ENCODE results near the gene DNASE1L3. TPM values are rescaled to one million over a fixed set of nuclear protein-coding genes. Genes with fewer than 3 reads are reported as not detected.

Gene DNASE1L3
- total and polyA plus RNA-seq, 2 of the 13 experiments (the other 11 are each of a cell fraction or from before 2014, with no cell fraction given) = 0.86 to 1.7 TPM

DNA sequence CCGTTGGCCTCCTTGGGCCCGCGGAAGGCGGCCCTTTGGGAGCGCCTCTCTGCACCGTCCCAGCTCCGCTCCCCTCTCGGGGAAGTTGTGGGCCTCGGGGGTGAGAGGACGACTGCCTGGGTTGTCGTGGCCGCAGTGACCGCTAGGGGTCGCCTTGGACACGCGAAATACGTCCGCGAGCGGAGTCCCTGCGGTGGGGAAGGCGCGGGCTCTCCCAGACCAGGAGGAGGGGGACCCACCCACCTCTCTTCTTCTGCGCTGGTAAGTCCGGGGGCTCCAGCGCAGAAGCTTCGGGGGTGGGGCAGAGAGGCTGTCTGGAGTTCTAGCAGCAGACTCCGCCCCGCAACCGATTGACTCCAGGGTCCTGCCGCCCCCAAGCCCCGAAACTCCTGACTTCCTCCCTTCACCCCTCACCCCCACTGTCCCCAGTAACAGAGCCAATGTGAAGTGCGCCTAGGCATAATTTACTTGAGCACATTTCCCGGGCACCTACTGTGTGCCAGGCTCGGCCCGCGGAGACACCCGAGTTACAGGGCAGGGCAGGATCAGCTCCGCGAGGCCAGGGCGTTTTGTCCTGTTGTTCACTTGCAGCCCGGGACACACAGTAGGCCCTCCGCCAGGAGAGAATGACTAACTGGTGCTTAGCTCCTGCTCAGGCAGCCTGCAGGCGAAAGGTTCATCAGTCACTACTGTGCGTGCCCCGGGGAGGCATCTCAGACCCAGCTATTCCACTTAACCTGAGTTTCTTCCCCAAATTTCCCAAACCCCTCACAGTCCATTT lies 32.8 kb downstream of the DNASE1L3 start:
- no peaks in the 10 kb centered on the region for H3K79me2 ChIP-seq (ENCODE audit: insufficient read depth, low read length)
- CTCF ChIA-PET (ENCODE audit: low intra/inter-chr PET ratio, low total read pairs) = interaction anchor here (0.7 to 1.3 kb wide), 4 partner anchors 9 to 237 kb away, joined by 3 to 5 read pairs (median 4); no protein-coding TSS in a partner anchor
- H3K9ac ChIP-seq (ENCODE audit: insufficient read depth, low read depth, low read length) = peak overlapping the region; percentile 55
- peak overlapping the region; percentile 77 for H3K4me2 ChIP-seq (ENCODE audit: low read depth, low read length)
- 68% methylated on average over 9 of the region's 46 CpGs for WGBS (ENCODE audit: low lambda C conversion rate)
- DNase-seq (ENCODE audit: low spot score) (peak; percentile 67), FAIRE-seq (no peak), ATAC-seq (peak; percentile 44)
- in situ Hi-C loops (cut with HindIII; ENCODE audit: extremely low pct_ligation_motif_present, low pct_unique_long_range_greater_than_20kb) (no loop called here), intact Hi-C loops (cut with micrococcal nuclease; ENCODE audit: unreplicated experiment) (no loop called here)
- no peaks in the 10 kb centered on the region for H4K20me1 ChIP-seq (ENCODE audit: insufficient read depth, low read length)
- peak overlapping the region in 1 of 3 experiments; percentile 57; a peak in 3 of 6 replicates for H3K4me3 ChIP-seq (replicated peaks in 1 of 3; ENCODE audit: insufficient read depth in 1 of 3, low read depth in 2 of 3, low read length in 3 of 3)
- no peaks in the 10 kb centered on the region for H3K36me3 ChIP-seq (replicated peaks in 1 of 2; ENCODE audit: control insufficient read depth in 1 of 2, insufficient read depth in 2 of 2, low read length in 2 of 2)
- POLR2A ChIA-PET = interaction anchor here (0.7 to 1.7 kb wide), 3 partner anchors 11 to 129 kb away, joined by 3 to 11 read pairs (median 3); partner anchors contain the start of genes HTD2 and RPP14
- BruUV-seq (replicated peaks) = no TSS peak
- H3K9me3 ChIP-seq (ENCODE audit: low read length) = no peaks in the 10 kb centered on the region
- H3K27me3 ChIP-seq (ENCODE audit: control insufficient read depth in 1 of 2, insufficient read depth in 2 of 2, low read length in 2 of 2) = peaks cover 0 to 16% of the 10 kb centered on the region in 2 experiments; a peak in 2 of 5 replicates
- H2AFZ ChIP-seq (ENCODE audit: low read length) = no peak overlapping the region
- peak overlapping the region; percentile 32 for H3K27ac ChIP-seq (ENCODE audit: extremely low read length, insufficient read depth, low read length)
- peaks cover 100% of the 10 kb centered on the region for H3K4me1 ChIP-seq (ENCODE audit: insufficient read depth, low read length)
- TF ChIP-seq, protein P1, sequence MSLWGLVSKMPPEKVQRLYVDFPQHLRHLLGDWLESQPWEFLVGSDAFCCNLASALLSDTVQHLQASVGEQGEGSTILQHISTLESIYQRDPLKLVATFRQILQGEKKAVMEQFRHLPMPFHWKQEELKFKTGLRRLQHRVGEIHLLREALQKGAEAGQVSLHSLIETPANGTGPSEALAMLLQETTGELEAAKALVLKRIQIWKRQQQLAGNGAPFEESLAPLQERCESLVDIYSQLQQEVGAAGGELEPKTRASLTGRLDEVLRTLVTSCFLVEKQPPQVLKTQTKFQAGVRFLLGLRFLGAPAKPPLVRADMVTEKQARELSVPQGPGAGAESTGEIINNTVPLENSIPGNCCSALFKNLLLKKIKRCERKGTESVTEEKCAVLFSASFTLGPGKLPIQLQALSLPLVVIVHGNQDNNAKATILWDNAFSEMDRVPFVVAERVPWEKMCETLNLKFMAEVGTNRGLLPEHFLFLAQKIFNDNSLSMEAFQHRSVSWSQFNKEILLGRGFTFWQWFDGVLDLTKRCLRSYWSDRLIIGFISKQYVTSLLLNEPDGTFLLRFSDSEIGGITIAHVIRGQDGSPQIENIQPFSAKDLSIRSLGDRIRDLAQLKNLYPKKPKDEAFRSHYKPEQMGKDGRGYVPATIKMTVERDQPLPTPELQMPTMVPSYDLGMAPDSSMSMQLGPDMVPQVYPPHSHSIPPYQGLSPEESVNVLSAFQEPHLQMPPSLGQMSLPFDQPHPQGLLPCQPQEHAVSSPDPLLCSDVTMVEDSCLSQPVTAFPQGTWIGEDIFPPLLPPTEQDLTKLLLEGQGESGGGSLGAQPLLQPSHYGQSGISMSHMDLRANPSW (CRISPR knock-in tag; IDR thresholded peaks at IDR 0.05; ENCODE audit: borderline replicate concordance) = 0 out of 2 replicates have a peak, but pooled peaks have one; percentile 37
- no peak for TF ChIP-seq EEA1 (CRISPR knock-in tag; IDR thresholded peaks at IDR 0.05; ENCODE audit: borderline replicate concordance)
- TF ChIP-seq ZNF772 (CRISPR knock-in tag; IDR thresholded peaks at IDR 0.05) = 0 out of 2 replicates have a peak, but pooled peaks have one; percentile 46
- TF ChIP-seq RARA (CRISPR knock-in tag; IDR thresholded peaks at IDR 0.05) = 0 out of 2 replicates have a peak, but pooled peaks have one; percentile 19
- TF ChIP-seq ZNF451 (CRISPR knock-in tag; IDR thresholded peaks at IDR 0.05) = peak; percentile 21; the same call in 1 of the 2 replicates
- peak; percentile 19 for TF ChIP-seq HNRNPK (IDR thresholded peaks at IDR 0.05; ENCODE audit: low read depth, low read length, poor library complexity, severe bottlenecking)
- TF ChIP-seq, protein P2, sequence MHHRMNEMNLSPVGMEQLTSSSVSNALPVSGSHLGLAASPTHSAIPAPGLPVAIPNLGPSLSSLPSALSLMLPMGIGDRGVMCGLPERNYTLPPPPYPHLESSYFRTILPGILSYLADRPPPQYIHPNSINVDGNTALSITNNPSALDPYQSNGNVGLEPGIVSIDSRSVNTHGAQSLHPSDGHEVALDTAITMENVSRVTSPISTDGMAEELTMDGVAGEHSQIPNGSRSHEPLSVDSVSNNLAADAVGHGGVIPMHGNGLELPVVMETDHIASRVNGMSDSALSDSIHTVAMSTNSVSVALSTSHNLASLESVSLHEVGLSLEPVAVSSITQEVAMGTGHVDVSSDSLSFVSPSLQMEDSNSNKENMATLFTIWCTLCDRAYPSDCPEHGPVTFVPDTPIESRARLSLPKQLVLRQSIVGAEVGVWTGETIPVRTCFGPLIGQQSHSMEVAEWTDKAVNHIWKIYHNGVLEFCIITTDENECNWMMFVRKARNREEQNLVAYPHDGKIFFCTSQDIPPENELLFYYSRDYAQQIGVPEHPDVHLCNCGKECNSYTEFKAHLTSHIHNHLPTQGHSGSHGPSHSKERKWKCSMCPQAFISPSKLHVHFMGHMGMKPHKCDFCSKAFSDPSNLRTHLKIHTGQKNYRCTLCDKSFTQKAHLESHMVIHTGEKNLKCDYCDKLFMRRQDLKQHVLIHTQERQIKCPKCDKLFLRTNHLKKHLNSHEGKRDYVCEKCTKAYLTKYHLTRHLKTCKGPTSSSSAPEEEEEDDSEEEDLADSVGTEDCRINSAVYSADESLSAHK (CRISPR knock-in tag; IDR thresholded peaks at IDR 0.05; ENCODE audit: borderline replicate concordance) = no peak
- 0 out of 2 replicates have a peak, but pooled peaks have one; percentile 36 for TF ChIP-seq KDM3A (CRISPR knock-in tag; IDR thresholded peaks at IDR 0.05; ENCODE audit: low read depth)
- no peak for TF ChIP-seq CHD2 (IDR thresholded peaks at IDR 0.05; ENCODE audit: low read depth, low read length)
- peak; percentile 58 for TF ChIP-seq HDAC2 (CRISPR knock-in tag; IDR thresholded peaks at IDR 0.05)
- TF ChIP-seq, protein P3, sequence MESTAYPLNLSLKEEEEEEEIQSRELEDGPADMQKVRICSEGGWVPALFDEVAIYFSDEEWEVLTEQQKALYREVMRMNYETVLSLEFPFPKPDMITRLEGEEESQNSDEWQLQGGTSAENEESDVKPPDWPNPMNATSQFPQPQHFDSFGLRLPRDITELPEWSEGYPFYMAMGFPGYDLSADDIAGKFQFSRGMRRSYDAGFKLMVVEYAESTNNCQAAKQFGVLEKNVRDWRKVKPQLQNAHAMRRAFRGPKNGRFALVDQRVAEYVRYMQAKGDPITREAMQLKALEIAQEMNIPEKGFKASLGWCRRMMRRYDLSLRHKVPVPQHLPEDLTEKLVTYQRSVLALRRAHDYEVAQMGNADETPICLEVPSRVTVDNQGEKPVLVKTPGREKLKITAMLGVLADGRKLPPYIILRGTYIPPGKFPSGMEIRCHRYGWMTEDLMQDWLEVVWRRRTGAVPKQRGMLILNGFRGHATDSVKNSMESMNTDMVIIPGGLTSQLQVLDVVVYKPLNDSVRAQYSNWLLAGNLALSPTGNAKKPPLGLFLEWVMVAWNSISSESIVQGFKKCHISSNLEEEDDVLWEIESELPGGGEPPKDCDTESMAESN (CRISPR knock-in tag; conservative IDR thresholded peaks at IDR 0.05) = 0 out of 2 replicates have a peak, but pooled peaks have one; percentile 21
- peak; percentile 30; the same call in 1 of the 2 replicates for TF ChIP-seq SPEN (CRISPR knock-in tag; IDR thresholded peaks at IDR 0.05; ENCODE audit: low read depth)
- TF ChIP-seq, protein P4, sequence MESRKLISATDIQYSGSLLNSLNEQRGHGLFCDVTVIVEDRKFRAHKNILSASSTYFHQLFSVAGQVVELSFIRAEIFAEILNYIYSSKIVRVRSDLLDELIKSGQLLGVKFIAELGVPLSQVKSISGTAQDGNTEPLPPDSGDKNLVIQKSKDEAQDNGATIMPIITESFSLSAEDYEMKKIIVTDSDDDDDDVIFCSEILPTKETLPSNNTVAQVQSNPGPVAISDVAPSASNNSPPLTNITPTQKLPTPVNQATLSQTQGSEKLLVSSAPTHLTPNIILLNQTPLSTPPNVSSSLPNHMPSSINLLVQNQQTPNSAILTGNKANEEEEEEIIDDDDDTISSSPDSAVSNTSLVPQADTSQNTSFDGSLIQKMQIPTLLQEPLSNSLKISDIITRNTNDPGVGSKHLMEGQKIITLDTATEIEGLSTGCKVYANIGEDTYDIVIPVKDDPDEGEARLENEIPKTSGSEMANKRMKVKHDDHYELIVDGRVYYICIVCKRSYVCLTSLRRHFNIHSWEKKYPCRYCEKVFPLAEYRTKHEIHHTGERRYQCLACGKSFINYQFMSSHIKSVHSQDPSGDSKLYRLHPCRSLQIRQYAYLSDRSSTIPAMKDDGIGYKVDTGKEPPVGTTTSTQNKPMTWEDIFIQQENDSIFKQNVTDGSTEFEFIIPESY (CRISPR knock-in tag; IDR thresholded peaks at IDR 0.05) = peak; percentile 69; the same call in 1 of the 2 replicates
